ENCODE data around the gene NOXA1.

DNA sequence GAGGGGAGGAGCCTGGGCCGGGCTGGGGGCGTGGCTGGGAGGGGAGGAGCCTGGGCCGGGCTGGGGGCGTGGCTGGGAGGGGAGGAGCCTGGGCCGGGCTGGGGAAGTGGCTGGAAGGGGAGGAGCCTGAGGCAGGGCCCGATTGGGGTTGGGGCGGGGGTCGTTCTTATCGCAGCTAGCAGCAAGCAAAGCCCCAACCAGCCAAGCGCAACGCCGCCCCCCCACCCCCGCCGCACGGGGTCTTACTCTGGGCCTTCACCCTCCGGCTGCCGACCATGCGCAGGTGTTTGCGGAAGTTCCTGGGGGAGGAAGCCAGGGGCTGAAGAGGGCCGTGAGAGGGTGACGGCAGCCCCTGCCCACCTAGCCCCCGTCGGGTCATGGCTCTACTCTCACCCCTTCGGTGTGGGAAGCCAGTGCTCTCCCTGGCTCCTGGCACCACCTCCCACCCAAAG is 31.0 kb downstream of the NOXA1 start:
- TF ChIP-seq ZNF274 (IDR thresholded peaks at IDR 0.05; ENCODE audit: borderline replicate concordance, extremely low read depth, low read length), result no peak
- TF ChIP-seq TAF1 (IDR thresholded peaks at IDR 0.05; ENCODE audit: low read depth, low read length), result no peak
- TF ChIP-seq SAP30 (IDR thresholded peaks at IDR 0.05; ENCODE audit: insufficient read depth, insufficient replicate concordance, low read length), result no peak
- TF ChIP-seq, protein P1, sequence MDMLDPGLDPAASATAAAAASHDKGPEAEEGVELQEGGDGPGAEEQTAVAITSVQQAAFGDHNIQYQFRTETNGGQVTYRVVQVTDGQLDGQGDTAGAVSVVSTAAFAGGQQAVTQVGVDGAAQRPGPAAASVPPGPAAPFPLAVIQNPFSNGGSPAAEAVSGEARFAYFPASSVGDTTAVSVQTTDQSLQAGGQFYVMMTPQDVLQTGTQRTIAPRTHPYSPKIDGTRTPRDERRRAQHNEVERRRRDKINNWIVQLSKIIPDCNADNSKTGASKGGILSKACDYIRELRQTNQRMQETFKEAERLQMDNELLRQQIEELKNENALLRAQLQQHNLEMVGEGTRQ (IDR thresholded peaks at IDR 0.05; ENCODE audit: low read length), result no peak
- no peak for TF ChIP-seq POLR2AphosphoS5 (IDR thresholded peaks at IDR 0.05; ENCODE audit: low read depth, low read length)
- TF ChIP-seq CEBPB (IDR thresholded peaks at IDR 0.05; ENCODE audit: low read depth, low read length), result no peak
- no peak for TF ChIP-seq HDAC2 (IDR thresholded peaks at IDR 0.05; ENCODE audit: borderline replicate concordance in 1 of 2, low read depth in 2 of 2, low read length in 2 of 2)
- no peak for TF ChIP-seq EGR1 (IDR thresholded peaks at IDR 0.05; ENCODE audit: borderline replicate concordance, low read depth, low read length)
- no peak; a peak in 1 of 3 replicates for TF ChIP-seq POLR2A (IDR thresholded peaks at IDR 0.05; ENCODE audit: control extremely low read depth in 1 of 2, low read depth in 2 of 2, low read length in 2 of 2)
